Activated T-helper 2 cell treated with anti-CD3 and anti-CD28 coated beads, Interferon-gamma antibody, Interleukin-2, Interleukin-4, amounts not matched to agents 10 μg/mL and 5 μg/mL and 100 μg/mL, durations not matched to agents 14 hours and 24 hours and 36 hours (primary cell): ENCODE data around the gene TMEM263. TPM values are rescaled to one million over a fixed set of nuclear protein-coding genes. Genes with fewer than 3 reads are reported as not detected.
"Not testable (repeated sequence)": the region's sequence is repeated elsewhere in the genome, so short reads cannot be mapped to it uniquely, and the experiment has no call there.

Experiments
- DNase-seq: peaks from one replicate; pipeline ENCODE4 v3.0.0; 2021; ENCODE audit warnings: low spot score
- H3K27ac Mint-ChIP-seq: one replicate; pipeline ENCODE4 v1.8.0; 2021; ENCODE audit warnings: mixed read lengths
- H3K27me3 Mint-ChIP-seq: one replicate; pipeline ENCODE4 v1.8.0; 2021; ENCODE audit warnings: low read depth, mixed read lengths
- H3K36me3 Mint-ChIP-seq: one replicate; pipeline ENCODE4 v1.8.0; 2021; ENCODE audit warnings: low read depth, mixed read lengths
- H3K4me1 Mint-ChIP-seq: one replicate; pipeline ENCODE4 v1.8.0; 2021; ENCODE audit warnings: low read depth, mixed read lengths
- H3K4me3 Mint-ChIP-seq: one replicate; pipeline ENCODE4 v1.8.0; 2021; ENCODE audit warnings: low read depth, mild to moderate bottlenecking, moderate library complexity, mixed read lengths
- H3K9me3 Mint-ChIP-seq: one replicate; pipeline ENCODE4 v1.8.0; 2021; ENCODE audit warnings: mixed read lengths
- intact Hi-C: fragments of 100-400 bp; cut with micrococcal nuclease; formaldehyde crosslinking; loops from one replicate; pipeline ENCODE4 v1.15.1; 2023
- total RNA-seq: library from RNA; stranded (reverse); gene quantifications from 2 replicates; pipeline ENCODE4 v1.2.3, GENCODE V29; 2022

The TMEM263 gene
- total RNA-seq, 1 donor from 2014 or later = 31.8 TPM

- peaks cover 27% of the 10 kb centered on the region for H3K27me3 Mint-ChIP-seq
- H3K9me3 Mint-ChIP-seq = no peaks in the 10 kb centered on the region
- DNase-seq = no peak
- H3K36me3 Mint-ChIP-seq = no peaks in the 10 kb centered on the region
- H3K4me1 Mint-ChIP-seq = peaks cover 14% of the 10 kb centered on the region
- no peak overlapping the region for H3K4me3 Mint-ChIP-seq
- intact Hi-C loops = loop anchor here (1.0 to 10.0 kb wide), 5 partner anchors 237 to 695 kb away; partner anchors contain the start of gene POLR3B
- no peak overlapping the region for H3K27ac Mint-ChIP-seq
Observed at GRCh38 chr12:106919910-106920544, 35.7 kb upstream of the TMEM263 start.

GRCh38 chr12:106921976-106922375, 33.7 kb upstream of the TMEM263 start:
- H3K4me3 Mint-ChIP-seq, H3K27ac Mint-ChIP-seq: not testable (repeated sequence)
- intact Hi-C loops = loop anchor here (2.0 kb wide), 1 partner anchor 239 kb away; no protein-coding TSS in a partner anchor

GRCh38 chr12:106923594-106923993, 32.1 kb upstream of the TMEM263 start:
- DNase-seq, H3K36me3 Mint-ChIP-seq, intact Hi-C loops, H3K4me1 Mint-ChIP-seq, H3K27ac Mint-ChIP-seq, H3K9me3 Mint-ChIP-seq, H3K4me3 Mint-ChIP-seq: not testable (repeated sequence)
- peaks cover 32% of the 10 kb centered on the region for H3K27me3 Mint-ChIP-seq

More at GRCh38 chr12:106921976-106922375, 33.7 kb upstream of the TMEM263 start:
- H3K9me3 Mint-ChIP-seq, H3K4me1 Mint-ChIP-seq, DNase-seq, H3K36me3 Mint-ChIP-seq: not testable (repeated sequence)
- H3K27me3 Mint-ChIP-seq = peaks cover 27% of the 10 kb centered on the region

- Mint-ChIP-seq H3K36me3 (no peaks in the 10 kb centered on the region), H3K27ac (no peak overlapping the region), H3K4me3 (no peak overlapping the region), H3K9me3 (no peaks in the 10 kb centered on the region), H3K4me1 (peaks cover 2% of the 10 kb centered on the region), H3K27me3 (peaks cover 37% of the 10 kb centered on the region)
- DNase-seq = no peak
- intact Hi-C loops = no loop called here
Observed at GRCh38 chr12:106924268-106924861, 31.3 kb upstream of the TMEM263 start.

- Mint-ChIP-seq H3K36me3 (no peaks in the 10 kb centered on the region), H3K4me3 (no peak overlapping the region), H3K9me3 (no peaks in the 10 kb centered on the region), H3K27ac (no peak overlapping the region), H3K27me3 (peaks cover 39% of the 10 kb centered on the region), H3K4me1 (no peaks in the 10 kb centered on the region)
- no peak for DNase-seq
- intact Hi-C loops = no loop called here
Observed at GRCh38 chr12:106926657-106927056, 29.1 kb upstream of the TMEM263 start.

- DNase-seq = no peak
- intact Hi-C loops = no loop called here
- Mint-ChIP-seq H3K4me3 (no peak overlapping the region), H3K36me3 (no peaks in the 10 kb centered on the region), H3K4me1 (no peaks in the 10 kb centered on the region), H3K27ac (no peak overlapping the region), H3K27me3 (peaks cover 23% of the 10 kb centered on the region), H3K9me3 (no peaks in the 10 kb centered on the region)
Observed at GRCh38 chr12:106934277-106934676, 21.4 kb upstream of the TMEM263 start.

- intact Hi-C loops = no loop called here
- Mint-ChIP-seq H3K36me3 (no peaks in the 10 kb centered on the region), H3K9me3 (peaks cover 8% of the 10 kb centered on the region), H3K4me3 (no peak overlapping the region), H3K27ac (no peak overlapping the region), H3K27me3 (peaks cover 13% of the 10 kb centered on the region), H3K4me1 (no peaks in the 10 kb centered on the region)
- no peak for DNase-seq
Observed at GRCh38 chr12:106941481-106942156, 14.1 kb upstream of the TMEM263 start.

GRCh38 chr12:106942775-106943174, 12.9 kb upstream of the TMEM263 start:
- H3K9me3 Mint-ChIP-seq = peaks cover 11% of the 10 kb centered on the region
- intact Hi-C loops = no loop called here
- no peak overlapping the region for H3K27ac Mint-ChIP-seq
- H3K27me3 Mint-ChIP-seq = peaks cover 13% of the 10 kb centered on the region
- H3K36me3 Mint-ChIP-seq = no peaks in the 10 kb centered on the region
- no peak overlapping the region for H3K4me3 Mint-ChIP-seq
- no peak for DNase-seq
- no peaks in the 10 kb centered on the region for H3K4me1 Mint-ChIP-seq

GRCh38 chr12:106945261-106945851, 10.4 kb upstream of the TMEM263 start:
- Mint-ChIP-seq H3K36me3 (peaks cover 3% of the 10 kb centered on the region), H3K4me3 (no peak overlapping the region), H3K9me3 (peaks cover 34% of the 10 kb centered on the region), H3K27me3 (peaks cover 12% of the 10 kb centered on the region), H3K27ac (no peak overlapping the region), H3K4me1 (no peaks in the 10 kb centered on the region)
- intact Hi-C loops = no loop called here
- DNase-seq = no peak

- Mint-ChIP-seq H3K4me1 (no peaks in the 10 kb centered on the region), H3K36me3 (peaks cover 3% of the 10 kb centered on the region), H3K4me3 (no peak overlapping the region), H3K27ac (no peak overlapping the region), H3K27me3 (peaks cover 6% of the 10 kb centered on the region), H3K9me3 (peaks cover 38% of the 10 kb centered on the region)
- no peak for DNase-seq
- intact Hi-C loops = no loop called here
Observed at GRCh38 chr12:106947461-106947860, 8.2 kb upstream of the TMEM263 start.

- peaks cover 34% of the 10 kb centered on the region for H3K9me3 Mint-ChIP-seq
- H3K27ac Mint-ChIP-seq = no peak overlapping the region
- intact Hi-C loops = no loop called here
- peaks cover 6% of the 10 kb centered on the region for H3K4me1 Mint-ChIP-seq
- H3K27me3 Mint-ChIP-seq = peaks cover 6% of the 10 kb centered on the region
- H3K4me3 Mint-ChIP-seq = no peak overlapping the region
- DNase-seq = no peak
- H3K36me3 Mint-ChIP-seq = peaks cover 3% of the 10 kb centered on the region
Observed at GRCh38 chr12:106950591-106950990, 5.1 kb upstream of the TMEM263 start.

GRCh38 chr12:106953352-106954250, 2.1 kb upstream of the TMEM263 start:
- Mint-ChIP-seq H3K27me3 (peaks cover 6% of the 10 kb centered on the region), H3K9me3 (peaks cover 22% of the 10 kb centered on the region), H3K4me3 (no peak overlapping the region), H3K36me3 (peaks cover 6% of the 10 kb centered on the region), H3K4me1 (peaks cover 20% of the 10 kb centered on the region), H3K27ac (no peak overlapping the region)
- no peak for DNase-seq
- intact Hi-C loops = no loop called here
